GM19395 (cell line): Measurements from ENCODE around the gene PTGER1.
"Not testable (repeated sequence)": the region's sequence is repeated elsewhere in the genome, so short reads cannot be mapped to it uniquely, and the experiment has no call there.

ENCODE experiments used
- ATAC-seq: cut with Tn5 transposase; IDR thresholded peaks from one replicate; pipeline ENCODE4 v1.9.1; 2021; ENCODE audit warnings: mild to moderate bottlenecking, moderate library complexity; ENCODE audit not compliant: unreplicated experiment

The PTGER1 gene, protein sequence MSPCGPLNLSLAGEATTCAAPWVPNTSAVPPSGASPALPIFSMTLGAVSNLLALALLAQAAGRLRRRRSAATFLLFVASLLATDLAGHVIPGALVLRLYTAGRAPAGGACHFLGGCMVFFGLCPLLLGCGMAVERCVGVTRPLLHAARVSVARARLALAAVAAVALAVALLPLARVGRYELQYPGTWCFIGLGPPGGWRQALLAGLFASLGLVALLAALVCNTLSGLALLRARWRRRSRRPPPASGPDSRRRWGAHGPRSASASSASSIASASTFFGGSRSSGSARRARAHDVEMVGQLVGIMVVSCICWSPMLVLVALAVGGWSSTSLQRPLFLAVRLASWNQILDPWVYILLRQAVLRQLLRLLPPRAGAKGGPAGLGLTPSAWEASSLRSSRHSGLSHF

DNA sequence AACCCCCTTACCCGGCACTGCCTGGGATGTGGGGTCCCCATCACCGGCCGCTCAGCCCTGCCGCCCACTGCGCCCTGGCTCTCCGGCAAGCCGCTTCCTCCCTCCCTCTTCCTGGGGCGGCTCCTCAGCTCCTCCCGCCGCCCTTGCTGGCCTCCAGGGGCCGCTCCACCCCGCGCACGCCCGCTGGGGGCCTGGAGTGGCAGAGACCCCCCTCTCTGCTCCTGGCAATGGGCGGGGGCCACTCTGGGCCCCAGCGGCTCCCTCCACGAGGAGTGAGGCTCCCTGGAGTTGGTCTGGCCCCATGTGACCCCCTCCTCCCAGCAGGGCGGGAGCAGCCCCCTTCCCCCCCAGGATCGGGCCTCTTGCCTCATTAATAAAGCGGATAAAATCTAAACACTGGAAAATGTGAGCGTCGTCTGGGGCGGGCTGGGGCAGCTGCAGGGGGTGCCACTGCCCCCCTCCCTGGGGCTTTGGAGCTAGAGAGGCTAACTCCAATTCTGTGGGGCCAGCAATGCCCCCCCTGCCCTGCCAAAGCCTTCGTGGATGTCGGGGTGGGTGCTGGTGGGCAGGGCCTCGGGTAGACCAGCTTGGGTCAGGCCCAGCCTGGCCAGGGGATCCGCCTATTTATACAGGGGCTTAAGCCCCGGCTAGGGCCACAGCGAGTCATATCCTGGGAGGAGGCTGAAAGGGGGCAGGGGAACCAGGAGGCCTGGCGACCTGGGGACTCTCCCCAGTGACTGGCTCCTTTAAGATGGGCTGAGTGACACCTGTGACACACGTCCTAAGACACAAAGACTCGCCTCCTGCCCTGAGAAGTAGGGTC lies at the start of gene PTGER1:
TSS of gene PTGER1 (minus strand) at position 104 of the 823 bp plus-strand sequence. CDS start 1,034 bp downstream, outside the sequence.
- no peak for ATAC-seq

DNA sequence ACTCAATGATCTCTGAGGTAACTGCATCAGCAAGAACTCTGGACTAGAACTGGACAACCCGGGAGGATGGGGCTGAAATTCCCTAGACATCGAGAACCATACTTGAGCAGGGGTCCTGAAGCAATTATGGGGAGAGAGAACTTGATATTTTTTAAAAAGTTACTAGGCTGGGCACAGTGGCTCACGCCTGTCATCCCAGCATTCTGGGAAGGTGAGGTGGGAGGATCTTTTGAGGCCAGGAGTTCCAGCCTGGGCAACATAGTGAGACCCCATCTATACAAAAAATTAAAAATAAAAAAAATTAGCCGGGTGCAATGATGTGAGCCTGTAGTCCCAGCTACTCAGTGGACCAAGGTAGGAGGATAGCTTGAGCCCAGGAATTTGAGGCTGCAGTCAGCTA lies 45.4 kb upstream of the PTGER1 start:
- no peak for ATAC-seq

DNA sequence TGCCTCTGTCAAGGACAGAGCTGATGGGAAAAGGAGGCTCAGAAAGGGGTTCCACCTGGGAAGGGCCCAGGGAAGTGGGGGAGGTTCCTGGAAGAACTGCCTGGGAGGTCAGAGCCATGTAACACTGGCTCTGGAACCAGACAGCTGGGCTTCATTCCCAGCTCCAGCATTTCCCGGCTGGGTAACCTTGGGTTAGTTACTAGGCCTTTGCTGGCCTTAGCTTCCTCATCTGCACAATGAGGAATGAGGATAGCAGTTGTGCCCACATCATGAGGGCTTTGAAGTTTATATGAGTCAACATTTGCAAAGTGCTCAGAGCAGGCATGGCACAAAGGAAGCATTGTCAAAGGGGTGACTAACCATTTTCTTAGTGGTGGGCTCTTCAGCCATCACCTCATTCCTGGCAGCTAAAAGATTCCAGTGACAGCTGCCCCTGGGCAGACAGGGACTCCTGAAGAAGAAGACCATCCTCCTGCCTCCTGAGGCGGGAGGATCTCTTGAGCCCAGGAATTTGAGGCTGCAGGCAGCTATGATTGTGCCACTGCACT lies 44.8 kb upstream of the PTGER1 start:
- ATAC-seq: no peak

DNA sequence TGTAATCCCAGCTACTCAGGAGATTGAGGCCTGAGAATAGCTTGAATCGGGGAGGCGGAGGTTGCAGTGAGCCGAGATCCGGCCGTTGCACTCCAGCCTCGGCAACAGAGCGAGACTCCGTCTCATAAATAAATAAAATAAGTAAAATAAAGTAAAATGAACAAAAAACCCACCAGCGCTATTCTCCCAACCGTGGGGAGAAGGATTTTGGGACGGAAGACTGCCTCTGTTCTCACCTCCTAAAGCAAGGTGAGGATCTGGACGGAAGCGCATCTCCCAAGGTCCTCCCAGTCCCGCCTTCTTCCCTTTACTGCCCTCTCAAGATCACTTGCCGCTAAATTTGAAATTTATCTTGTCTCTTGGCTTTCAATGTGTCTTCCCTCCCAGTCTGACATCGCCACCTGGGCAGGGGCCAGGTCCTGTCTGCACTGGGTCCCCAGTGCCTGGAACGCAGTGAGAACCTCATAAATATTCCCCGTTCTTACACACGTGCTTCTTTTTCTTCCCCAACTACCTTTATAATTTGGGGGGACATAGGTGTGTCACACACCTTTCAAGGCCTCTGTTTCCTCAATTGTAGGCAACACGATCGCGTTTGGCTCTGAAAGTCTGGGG lies 44.2 kb upstream of the PTGER1 start:
- no peak for ATAC-seq

DNA sequence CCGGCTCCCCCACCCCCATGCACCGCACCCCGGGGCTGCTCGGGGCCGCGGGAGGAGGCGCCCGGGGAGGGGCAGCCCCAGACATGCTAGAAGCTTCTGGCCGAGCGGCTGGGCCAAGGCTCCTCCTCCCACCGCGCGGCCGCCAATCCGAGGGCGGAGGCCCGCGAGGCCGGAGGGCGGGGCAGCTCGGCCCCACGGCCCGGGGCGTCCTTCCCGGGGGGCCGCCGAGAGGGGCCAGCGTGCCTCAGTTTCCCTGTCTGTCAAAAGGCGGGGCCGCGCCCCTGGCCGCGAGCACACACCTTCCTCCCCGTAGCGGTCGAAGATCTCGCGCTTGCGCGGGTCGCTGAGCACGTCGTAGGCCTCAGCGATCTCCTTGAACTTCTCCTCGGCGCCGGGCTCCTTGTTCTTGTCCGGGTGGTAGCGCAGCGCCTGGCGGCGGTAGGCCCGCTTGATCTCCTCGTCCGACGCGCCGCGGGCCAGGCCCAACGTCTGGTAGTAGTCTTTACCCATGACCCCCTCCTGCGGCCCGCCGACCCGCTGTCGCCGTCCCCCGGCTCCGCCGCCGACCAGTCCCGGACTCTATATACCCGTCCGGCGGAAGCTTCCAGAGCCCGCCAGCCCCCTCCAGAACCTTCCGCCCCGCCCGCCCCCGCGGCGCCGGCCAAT lies 42.8 kb upstream of the PTGER1 start, which contains the start of gene DNAJB1:
TSS of gene DNAJB1 (minus strand) at position 558 of the 666 bp plus-strand sequence. CDS start at position 510, 48 bp downstream.
- peak; percentile 57 for ATAC-seq

DNA sequence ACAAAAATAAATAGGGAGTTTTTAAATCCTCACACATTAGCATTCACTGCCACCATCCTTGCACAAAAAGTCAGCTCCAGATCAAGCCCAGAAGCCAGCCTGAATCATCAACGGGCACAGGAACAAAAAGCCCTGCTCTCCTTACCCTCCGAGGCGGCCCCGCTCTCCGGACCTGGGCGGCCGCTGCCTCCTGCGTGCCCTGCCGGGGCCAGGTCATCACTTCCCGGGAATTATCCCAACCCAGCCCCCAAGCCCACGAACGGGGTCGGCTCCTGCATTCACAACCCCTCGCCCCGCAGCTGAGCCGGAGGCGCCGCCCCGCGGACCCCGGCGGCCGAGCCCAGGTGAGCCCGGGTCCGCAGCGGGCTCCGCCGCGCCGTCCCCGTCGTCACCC lies 42.3 kb upstream of the PTGER1 start:
- peak; percentile 1 for ATAC-seq

DNA sequence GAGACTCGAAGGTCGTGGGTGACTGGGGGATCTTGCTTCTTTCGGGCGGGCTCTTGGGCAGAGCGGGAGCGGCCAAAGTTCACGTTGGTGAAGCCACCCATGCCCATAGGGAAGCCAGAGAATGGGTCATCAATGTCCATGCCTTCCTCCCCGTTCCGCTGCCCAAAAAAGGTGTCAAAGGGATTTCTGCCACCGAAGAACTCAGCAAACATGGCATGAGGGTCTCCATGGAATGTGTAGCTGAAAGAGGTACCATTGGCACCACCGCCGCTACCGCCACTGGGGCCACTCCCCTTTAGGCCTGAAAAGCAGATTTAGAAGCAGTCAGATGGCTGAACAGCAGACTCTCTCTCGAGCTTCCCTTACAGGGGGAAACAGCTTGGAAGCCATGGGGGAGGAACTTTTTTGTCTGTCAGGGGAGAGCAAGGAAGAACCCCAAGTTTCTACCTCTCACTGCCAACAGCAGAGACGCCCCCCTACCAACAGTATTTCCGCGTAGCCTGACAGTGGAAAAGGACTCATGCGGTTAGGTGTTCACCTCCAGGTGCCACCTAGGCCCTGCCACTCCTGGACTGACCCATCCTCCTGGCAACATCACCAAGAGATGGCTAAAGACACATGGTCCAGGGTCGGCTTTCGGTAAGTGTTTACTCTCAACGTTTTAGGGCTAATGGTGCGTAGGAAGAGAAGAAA lies 41.7 kb upstream of the PTGER1 start:
- no peak for ATAC-seq

DNA sequence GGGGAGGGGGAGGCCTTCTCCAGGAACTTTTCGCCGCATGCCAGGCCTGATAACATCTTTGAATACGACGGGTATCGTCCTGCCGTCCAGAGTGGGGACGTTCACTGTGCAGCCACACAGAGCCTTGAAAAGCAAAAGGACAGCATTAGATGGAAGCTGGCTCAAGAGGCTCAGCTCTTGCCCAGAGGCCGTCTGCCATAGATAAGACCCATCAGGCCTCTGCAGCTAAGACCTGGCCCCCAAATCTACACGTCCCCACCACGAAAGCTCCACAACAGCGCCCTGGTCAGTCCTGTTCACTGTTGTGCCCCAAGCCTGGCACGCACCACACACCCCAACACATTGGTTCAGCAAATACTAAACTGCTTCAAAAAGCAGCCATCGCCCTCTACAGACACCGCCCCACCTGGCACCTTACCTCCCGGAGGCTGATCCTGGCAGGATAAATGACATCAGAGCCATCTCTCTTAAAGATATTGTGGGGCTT lies 40.9 kb upstream of the PTGER1 start:
- ATAC-seq: no peak

DNA sequence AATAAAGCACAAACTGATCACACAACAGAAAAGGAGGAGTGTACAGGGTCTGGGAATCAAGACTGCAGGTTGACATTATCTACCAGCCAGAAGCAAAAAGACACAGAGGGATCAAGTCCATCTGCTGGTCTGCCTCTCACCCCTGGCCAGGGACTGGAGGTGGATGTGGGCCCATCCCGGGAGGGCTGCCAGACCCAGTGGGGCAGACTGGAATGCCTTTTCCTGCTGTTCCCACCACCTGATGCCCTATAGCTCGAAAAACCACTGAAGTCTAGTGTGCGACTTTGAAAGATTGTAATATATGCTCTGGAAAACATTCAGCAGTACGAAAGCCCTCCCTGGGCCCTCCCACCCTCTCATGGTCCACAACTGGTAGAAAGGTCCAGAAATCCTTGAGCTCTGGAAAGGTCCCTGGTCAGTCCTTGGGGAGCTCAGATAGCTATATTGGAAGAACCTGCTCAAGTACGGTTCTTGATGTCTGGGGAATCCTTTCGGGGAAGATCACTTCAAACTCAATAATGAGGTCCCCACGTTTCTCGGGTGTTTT lies 40.4 kb upstream of the PTGER1 start:
- ATAC-seq: no peak

DNA sequence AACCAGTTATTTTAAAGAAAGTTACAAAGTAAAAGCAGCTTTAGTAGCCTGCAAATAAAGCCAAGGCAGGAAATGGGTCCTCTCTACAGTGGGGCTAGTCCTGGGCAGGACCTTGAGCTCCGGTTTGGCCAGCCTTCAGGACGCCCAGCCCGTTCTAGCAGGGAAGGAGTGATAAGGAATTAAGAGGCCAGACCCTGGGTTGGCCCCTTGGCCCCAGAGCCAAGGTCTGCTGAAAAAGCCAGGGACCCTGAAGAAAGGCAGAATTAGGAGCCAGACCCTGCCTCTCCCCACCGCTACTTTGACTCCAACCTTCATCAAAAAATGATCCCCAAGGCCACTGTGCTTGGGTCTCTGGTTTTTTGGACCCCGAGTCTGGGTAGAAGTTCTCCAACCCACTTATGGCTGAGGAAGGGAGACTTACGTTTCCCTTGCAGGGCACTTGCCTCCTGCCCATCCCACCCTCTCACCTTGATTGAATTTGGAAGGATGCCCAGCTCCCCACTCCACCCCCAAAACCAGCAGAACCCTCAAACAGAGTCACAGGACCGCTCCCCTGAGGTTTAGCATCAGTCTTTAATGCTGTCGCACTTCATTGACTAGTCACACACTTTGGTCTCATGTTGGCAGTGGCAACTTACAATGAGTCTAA lies 39.2 kb upstream of the PTGER1 start:
- ATAC-seq: no peak

DNA sequence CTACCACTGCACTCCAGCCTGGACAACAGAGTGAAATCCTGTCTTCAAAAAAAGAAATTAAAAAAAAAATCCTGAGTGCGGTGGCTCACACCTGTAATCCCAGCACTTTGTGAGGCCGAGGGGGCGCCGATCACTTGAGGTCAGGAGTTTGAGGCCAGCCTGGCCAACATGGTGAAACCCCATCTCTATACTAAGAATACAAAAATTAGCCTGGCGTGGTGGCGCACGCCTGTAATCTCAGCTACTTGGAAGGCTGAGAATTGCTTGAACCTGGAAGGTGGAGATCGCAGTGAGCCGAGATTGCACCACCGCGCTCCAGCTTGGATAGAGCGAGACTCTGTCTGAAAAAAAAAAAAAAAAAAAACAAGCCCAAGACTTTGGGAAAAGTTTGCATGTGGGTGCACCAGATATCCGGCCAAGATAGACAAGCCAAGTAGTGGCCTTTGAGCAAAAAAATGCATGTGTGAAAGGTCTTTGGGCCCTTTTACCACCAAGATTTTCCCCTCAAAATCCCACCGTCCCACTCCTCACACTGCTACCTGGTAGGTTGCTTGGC lies 37.3 kb upstream of the PTGER1 start:
- ATAC-seq: no peak

DNA sequence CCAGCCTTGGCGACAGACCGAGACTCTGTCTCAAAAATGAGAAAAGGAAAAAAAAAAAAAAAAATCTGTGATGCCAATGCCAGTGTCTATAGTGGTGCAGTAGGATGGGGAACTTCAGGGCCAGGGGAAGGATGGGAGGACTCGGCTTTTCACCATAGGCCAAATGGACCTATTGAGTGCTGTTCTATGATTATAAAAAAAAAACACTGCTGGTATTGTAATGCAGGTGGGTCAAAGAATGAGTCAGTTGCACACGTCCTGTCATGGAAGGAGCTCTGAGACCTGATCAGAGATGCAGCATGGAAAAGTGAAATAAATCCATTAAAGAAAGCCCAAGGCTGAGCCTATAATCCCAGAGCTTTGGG lies 36.1 kb upstream of the PTGER1 start:
- no peak for ATAC-seq

DNA sequence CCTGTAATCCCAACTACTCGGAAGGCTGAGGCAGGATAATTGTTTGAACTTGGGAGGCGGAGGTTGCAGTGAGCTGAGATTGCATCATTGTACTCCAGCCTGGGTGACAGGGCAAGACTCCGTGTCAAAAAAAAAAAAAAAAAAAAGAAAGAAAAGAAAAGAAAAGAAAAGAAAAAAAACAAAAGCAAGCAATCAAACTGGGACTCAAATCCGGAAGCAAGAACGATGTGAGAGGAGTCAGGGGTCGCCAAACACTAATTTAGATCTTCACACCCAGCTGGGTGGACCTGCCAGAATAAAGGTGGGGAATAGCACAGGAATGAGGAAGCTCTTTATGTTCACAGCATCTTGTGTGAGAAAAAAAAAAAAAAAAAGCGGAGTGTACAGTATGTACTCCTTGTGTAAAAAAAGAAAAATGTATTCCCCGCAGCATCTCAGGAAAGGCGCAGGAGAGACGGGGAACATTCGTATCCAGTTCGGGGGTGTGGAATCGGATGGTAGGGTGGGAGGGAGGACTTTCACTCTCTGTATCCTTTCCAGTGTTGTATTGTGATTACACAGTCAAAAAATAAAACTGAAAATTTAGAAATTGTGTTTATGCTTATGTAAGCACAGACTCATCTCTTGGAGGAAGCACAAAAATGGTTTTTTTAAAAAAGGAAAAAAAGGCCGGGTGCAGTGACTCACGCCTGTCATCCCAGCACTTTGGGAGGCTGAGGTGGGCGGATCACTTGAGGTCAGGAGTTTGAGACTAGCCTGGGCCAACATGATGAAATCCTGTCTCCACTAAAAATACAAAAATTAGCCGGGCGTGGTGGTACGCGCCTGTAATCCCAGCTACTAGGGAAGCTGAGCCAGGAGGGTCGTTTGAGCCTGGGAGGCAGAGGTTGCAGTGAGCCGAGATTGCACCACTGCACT lies 35.4 kb upstream of the PTGER1 start:
- ATAC-seq: no peak

DNA sequence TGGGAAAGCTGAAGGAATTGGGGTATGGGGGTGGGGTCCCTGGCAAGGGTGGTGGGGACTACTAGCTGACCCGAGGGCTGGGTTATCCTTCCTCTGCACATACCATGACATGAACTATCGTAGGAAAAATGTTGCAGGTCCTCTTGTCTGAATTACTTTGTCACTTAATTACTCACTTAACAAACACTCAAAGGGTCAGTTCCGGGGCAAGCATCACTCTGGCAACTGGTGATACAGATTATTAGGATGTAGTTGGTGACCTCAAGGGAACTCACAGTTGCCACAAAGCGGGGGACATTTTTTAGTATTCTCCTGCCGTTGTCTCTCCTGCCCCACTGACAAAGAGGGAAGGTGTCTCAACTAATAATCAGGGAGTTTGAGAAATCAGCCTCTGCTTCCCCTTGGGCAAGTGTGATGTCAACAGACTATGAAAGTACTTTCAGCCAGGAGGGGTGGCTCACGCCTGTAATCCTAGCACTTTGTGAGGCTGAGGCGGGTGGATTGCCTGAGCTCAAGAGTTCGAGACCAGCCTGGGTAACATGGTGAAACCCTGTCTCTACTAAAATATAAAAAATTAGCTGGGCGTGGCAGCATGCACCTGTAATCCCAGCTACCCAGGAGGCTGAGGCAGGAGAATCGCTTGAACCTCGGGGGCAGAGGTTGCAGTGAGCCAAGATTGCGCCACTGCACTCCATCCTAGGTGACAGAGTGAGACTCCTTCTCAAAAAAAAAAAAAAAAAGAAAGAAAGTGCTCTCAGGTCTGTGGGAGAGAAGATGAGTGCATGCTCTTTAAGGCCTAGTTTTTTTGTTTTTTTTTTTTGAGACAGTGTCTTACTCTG lies 32.8 kb upstream of the PTGER1 start:
- no peak for ATAC-seq

DNA sequence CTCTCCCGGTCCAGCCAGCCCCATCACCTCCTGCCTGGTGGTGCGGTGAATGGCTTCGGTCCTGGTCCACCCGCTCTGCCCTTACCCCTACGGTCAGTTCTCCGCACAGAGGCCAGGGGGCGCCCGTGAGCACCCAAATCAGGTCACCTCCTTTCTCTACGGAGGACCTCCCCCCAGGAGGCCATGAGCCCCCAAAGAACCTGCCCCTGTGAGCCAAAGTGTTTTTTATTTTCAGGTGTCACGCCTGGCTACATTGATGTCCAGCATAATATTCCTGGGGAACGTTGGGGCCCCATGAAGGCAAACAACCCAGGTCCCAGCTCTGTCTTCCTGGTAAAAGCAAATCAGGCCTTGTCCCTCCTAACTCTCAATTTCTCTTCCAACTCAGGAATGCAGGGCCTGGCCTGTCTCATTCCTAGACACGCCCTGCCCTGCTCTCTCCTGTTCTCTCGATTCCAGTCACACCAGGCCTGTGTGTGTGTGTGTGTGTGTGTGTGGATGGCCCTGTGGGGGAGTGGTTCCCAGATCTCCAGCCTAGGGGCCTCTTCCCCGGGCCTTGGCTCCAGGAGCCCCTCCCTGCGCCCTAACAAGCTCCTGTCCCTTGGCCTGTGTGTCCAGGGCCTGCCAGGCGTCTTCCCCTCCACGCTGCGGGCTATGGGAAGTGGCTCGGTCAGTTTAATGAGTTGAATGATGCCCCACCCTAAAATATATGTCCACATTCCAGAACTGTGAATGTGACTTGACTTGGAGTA lies 30.5 kb upstream of the PTGER1 start:
- ATAC-seq: no peak

DNA sequence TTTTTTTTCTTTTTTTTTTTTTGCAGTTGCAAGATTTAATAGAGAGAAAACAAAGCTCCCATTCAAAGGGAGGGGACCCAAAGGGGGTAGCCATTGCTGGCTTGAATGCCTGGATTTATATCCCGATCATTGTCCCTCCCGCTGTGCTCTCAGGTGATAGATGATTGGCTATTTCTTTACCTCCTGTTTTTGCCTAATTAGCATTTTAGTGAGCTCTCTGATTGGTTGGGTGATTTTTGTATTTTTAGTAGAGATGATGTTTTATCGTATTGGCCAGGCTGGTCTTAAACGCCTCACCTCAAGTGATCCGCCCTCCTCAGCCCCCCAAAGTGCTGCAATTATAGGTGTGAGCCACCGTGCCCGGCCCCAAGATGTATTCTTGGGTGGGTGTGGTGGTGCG lies 29.4 kb upstream of the PTGER1 start:
- ATAC-seq: not testable (repeated sequence)
